GM21360 (cell line): ENCODE measurements around the gene UTRN.

Experiments
- ATAC-seq: cut with Tn5 transposase; IDR thresholded peaks from one replicate; pipeline ENCODE4 v1.9.1; 2021; ENCODE audit warnings: mild to moderate bottlenecking, moderate library complexity; ENCODE audit not compliant: unreplicated experiment

UTRN gene

GRCh38 chr6:144307880-144308279 is 22.7 kb downstream of the UTRN start:
- no peak for ATAC-seq

GRCh38 chr6:144310765-144311164 is 25.6 kb downstream of the UTRN start:
- no peak for ATAC-seq

GRCh38 chr6:144311361-144311760 is 26.2 kb downstream of the UTRN start:
- no peak for ATAC-seq

DNA sequence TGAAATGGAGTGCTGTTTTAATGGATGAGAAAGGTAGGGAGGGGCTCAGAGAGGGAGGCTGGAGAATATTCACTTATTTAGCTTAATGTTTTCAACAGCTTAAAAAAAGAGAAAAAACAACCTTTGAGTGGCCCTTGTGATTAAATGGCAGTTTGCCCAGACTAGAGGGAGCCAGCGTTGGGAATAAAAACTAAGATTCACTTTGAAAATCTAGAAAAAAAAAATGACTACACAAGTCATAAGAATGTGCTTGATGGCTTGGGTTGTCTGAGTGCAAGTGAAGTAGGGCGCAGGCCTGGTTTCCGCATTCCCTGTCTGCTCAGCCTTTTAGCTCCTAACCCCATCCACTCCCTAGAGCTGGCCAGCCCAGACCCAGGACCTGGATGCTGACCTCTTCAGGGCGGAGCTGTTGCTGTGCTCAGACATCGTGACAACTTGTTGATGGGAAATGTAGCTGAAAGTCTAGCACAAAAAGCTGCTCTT is 28.9 kb downstream of the UTRN start:
- ATAC-seq, result no peak

- ATAC-seq, result no peak
Observed at GRCh38 chr6:144314562-144314961, 29.4 kb downstream of the UTRN start.

- no peak for ATAC-seq
Observed at GRCh38 chr6:144315226-144315980, 30.3 kb downstream of the UTRN start.

DNA sequence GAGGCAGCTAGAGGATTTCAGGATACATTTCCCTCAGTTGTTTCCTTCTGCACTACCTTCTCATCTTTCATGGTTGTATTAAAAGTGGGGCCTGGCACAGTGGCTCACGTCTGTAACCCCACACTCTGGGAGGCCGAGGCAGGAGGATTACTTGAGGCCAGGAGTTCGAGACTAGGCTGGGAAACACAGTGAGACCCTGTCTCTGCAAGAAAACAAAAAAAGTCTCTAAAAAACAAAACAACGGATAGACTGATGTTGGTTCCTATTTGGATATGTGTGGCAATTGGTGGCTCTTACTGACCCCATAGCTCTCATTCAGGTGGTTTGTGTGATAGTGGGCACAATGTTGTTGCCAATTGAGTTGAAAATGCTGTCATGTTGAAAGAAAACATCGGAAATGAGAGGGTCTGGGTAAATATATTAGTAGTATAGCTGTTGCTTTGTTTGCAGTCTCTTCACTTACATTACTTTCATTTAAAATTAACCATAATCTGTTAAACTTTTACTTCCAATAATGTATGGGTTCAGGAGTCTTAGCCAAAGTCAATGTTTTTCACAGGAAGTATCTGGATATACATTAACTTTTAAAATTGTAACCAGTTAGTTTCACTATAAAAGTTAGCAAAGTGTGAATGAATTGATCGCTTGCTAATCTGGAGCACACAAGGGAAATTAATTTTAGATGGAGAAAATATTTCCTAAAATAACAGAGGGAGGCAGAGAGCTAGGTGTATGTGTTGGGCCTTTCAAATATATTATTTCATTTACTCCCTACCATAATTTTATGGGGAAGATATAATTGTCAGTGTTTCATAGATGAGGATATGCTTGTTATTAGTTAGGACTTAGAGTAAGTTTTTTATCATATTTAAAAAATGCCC is 31.1 kb downstream of the UTRN start:
- ATAC-seq, result no peak

- no peak for ATAC-seq
Observed at GRCh38 chr6:144316862-144317195, 31.7 kb downstream of the UTRN start.

- ATAC-seq, result no peak
Observed at GRCh38 chr6:144317736-144318135, 32.6 kb downstream of the UTRN start.

DNA sequence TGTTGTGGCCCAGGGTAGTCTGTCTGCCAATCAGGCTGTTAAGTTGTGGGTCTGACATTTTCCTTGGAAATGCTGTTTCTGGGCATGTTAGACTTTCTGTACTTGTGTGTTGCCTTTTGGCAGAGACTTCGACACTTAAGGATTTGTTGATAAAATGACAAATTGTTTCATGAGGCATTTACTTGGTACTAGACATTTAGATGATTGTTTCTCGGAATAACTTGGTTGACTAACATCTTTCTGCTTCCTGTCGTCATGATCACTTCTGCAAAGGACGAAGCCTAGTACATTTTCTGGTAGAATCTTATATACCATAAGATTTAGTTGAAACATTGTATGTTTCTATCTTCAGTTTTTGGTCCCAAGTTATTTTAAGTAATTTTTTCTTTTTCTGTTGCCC is 34.1 kb downstream of the UTRN start:
- ATAC-seq, result no peak

GRCh38 chr6:144320741-144321140 is 35.6 kb downstream of the UTRN start:
- ATAC-seq, result no peak

GRCh38 chr6:144321839-144322591 is 36.9 kb downstream of the UTRN start:
- ATAC-seq, result no peak

DNA sequence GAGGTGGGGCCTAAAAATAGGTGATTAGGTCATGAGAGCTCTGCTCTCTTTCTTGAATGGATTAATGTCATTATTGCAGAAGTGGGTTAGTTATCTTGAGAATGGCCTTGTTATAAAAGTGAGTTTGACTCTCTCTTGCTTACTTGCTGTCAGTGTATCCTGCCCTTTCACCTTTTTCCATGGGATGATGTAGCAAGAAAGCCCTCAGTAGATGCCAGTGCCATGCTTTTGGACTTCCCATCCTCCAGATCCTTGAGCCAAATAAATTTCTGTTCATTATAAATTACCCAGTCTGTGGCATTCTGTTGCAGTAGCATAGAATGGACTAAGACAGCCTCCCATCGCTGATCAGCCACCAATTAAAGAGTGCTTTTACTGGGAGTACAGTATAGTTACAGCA is 40.1 kb downstream of the UTRN start:
- no peak for ATAC-seq

DNA sequence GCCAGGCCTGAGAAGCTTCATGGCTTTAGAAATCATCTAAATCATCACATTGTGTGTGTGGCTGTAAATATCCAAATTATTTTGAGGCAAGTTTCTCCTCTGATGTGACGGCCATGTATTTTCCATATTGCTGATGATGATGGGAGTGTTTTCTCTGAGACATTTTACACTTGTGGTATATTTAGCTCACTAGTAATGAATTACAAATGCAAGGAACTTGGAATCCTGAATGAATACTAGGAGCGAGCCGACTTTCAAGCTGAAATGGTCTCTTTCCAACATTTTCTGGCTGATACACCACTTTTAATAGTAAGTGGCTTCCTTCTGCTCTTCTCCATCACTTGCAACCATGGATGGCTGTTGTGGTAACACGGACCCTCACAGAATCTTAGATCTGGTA is 41.3 kb downstream of the UTRN start:
- no peak for ATAC-seq

- ATAC-seq, result no peak
Observed at GRCh38 chr6:144327081-144327480, 41.9 kb downstream of the UTRN start.

DNA sequence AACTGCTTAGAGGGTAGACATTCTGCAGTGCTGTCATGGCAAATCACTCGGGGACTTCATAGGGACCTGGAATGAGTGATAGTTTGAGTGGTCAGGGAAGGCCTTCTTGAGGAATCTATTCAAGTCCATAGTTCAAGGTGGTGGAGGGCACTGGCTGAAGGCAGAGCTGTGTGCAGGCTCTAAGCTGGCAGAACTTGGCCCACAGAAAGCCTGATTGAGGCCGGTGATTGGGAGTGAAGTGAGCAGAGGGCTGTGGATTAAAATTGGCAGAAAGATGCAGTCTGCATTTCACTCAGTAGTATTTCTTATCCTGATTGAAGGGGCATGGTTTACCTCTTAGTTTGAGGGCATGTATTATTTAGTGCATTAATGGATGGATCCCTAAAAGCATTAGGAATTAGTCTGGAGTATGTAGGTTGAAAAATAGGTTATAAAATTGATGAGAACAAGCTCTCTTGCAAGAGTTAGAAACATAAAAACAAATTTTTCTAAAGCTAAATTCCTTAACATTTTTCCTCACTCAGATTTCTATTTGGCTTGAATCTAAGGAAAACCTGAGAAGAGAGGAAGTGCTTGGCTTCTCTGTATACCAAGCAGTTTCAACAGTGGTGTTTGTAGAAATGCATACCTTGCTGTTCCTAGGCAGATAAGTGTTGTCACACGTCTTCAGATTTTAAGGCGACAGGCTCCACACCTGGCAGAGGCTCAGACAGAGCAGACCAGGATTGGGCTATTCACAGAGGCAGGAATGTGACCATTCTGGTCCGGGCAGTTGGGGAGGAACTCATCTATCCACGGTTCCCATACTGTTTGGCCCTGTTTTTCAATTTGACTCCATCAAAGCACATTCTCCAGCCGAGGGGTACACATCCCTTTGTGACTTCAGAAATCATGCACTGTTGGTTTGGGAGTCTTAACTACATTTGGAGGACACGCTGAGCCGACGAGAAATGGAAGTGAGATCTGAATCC is 45.2 kb downstream of the UTRN start:
- ATAC-seq, result no peak

DNA sequence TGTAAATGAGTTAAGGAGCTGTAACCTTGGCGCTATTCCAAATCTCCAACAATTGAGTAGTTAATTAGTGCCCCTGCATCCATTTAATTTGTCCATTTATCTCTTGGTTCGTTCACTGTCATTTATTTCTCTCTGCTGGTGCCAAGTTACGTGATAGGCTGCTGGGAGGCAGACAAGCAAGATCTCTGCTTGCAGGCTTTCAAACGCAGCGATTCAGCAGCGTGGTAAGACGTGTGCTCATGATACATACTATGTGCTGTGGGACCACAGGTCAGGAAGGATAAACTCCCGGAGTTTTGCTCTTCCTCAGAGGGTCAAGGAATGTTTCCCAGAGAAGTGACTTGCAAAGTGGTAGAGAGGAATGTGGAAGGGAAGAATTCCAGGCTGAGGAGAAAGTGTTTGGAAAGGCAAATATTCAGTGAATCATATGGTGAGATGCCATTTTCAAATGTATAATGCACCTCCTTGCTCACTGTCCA is 46.4 kb downstream of the UTRN start:
- ATAC-seq, result no peak

- ATAC-seq, result no peak
Observed at GRCh38 chr6:144332177-144332576, 47.0 kb downstream of the UTRN start.

DNA sequence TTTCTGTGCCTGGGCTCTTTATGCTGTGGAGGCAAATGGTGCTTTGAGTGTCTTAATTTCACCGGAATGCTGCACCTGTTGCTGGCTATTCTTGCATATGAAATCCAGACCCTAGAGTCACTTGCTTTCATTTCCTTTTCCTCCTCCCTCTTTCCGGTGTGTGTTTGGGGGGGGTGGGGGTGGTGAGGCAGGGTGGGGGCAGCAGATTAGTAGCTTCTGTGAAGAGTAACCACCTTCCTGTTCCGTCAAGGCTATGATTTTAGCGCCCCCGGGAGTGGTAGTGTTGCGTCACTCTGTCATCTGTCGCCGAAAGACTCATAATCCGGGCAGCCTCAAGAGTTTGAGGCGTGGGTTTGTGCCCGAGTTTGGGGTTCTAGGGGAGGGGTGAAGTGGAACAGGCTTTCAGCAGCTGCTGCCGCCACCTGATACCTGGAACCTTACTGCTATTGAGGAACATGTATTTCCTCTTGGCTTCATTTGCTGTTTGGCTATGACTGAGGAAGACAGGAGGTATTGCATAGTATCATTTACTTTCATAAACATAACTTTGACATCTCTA is 49.1 kb downstream of the UTRN start:
- ATAC-seq, result peak; percentile 62
